Upper lobe of left lung (tissue), 6 donors: ENCODE results near the gene SAMD4B. TPM values are rescaled to one million over a fixed set of nuclear protein-coding genes. Genes with fewer than 3 reads are reported as not detected.

Source experiments
- ATAC-seq, 2 donors: fragments of 200-7000 bp; cut with Tn5 transposase; one replicate each; pipeline ENCODE4 v1.9.1; 2022; ENCODE audit warnings: mild to moderate bottlenecking in 2 of 2, moderate library complexity in 2 of 2; ENCODE audit not compliant: low FRiP score in 2 of 2
- DNase-seq, 2 donors: peaks; one replicate each; pipeline ENCODE4 v3.0.0-alpha.2; 2019 to 2020
- H3K27ac ChIP-seq, 4 donors: fragments of 200-600 bp; sonication (generic); one replicate each; pipeline ENCODE4 v1.5.1; 2016 to 2019
- H3K27me3 ChIP-seq, 4 donors: fragments of 200-600 bp; sonication (generic); one replicate each; pipeline ENCODE4 v1.5.1; 2017 to 2019
- H3K36me3 ChIP-seq, 4 donors: fragments of 200-600 bp; sonication (generic); one replicate each; pipeline ENCODE4 v1.5.1; 2016 to 2019
- H3K4me1 ChIP-seq, 4 donors: fragments of 200-600 bp; sonication (generic); one replicate each; pipeline ENCODE4 v1.5.1; 2018 to 2019
- H3K4me3 ChIP-seq, 4 donors: fragments of 200-600 bp; sonication (generic); one replicate each; pipeline ENCODE4 v1.5.1; 2017 to 2019; ENCODE audit warnings: mild to moderate bottlenecking in 2 of 4, moderate library complexity in 1 of 4
- H3K9me3 ChIP-seq, 4 donors: fragments of 200-600 bp; sonication (generic); one replicate each; pipeline ENCODE4 v1.5.1; 2018 to 2019
- EP300 ChIP-seq, 4 donors: sonication (generic); formaldehyde crosslinking; IDR thresholded peaks; one replicate each; pipeline ENCODE4 v1.5.1; 2017; ENCODE audit warnings: antibody characterized with exemption in 4 of 4, control low read depth in 2 of 4
- POLR2A ChIP-seq, 4 donors: fragments of 450-650 bp; IDR thresholded peaks; one replicate each; pipeline ENCODE4 v1.5.1; 2016 to 2017; ENCODE audit warnings: antibody characterized with exemption in 4 of 4, mild to moderate bottlenecking in 2 of 4
- POLR2AphosphoS5 ChIP-seq, 2 donors: sonication (generic); formaldehyde crosslinking; IDR thresholded peaks; one replicate each; pipeline ENCODE4 v1.5.1; 2017; ENCODE audit warnings: antibody characterized with exemption in 2 of 2
- WGBS, 2 donors: methylation state at CpG; one replicate each; pipeline ENCODE4 v1.1.5; 2017 to 2018; 5-methylcytosine and 5-hydroxymethylcytosine counted together
- total RNA-seq, 6 donors: library from RNA; depleted of rRNA in 4 of 6; stranded (reverse); fragments of >200 nt in 4 of 6; gene quantifications; one replicate each; pipeline versions ENCODE4 v1.1.0 to v1.2.1, GENCODE V29; 2016 to 2021
- TF ChIP-seq, protein P1 (sequence below), 6 experiments: fragments of 450-650 bp in 4 of 6; fragments of 200-600 bp in 2 of 6; sonication (generic) in 2 of 6; IDR thresholded peaks; one replicate each; pipeline ENCODE4 v1.5.1; 2016 to 2019; ENCODE audit warnings: antibody characterized with exemption in 6 of 6
- donor health status: DM: no; HTN: no; CAD: no; lungs with moderate emphysema.
- donor health status: DM: no; HTN: yes; CAD: no; lungs with severe emphysema.

Gene SAMD4B
- total RNA-seq, 6 donors from 2014 or later, result 57.7 to 125 (median 79.3) TPM

DNA sequence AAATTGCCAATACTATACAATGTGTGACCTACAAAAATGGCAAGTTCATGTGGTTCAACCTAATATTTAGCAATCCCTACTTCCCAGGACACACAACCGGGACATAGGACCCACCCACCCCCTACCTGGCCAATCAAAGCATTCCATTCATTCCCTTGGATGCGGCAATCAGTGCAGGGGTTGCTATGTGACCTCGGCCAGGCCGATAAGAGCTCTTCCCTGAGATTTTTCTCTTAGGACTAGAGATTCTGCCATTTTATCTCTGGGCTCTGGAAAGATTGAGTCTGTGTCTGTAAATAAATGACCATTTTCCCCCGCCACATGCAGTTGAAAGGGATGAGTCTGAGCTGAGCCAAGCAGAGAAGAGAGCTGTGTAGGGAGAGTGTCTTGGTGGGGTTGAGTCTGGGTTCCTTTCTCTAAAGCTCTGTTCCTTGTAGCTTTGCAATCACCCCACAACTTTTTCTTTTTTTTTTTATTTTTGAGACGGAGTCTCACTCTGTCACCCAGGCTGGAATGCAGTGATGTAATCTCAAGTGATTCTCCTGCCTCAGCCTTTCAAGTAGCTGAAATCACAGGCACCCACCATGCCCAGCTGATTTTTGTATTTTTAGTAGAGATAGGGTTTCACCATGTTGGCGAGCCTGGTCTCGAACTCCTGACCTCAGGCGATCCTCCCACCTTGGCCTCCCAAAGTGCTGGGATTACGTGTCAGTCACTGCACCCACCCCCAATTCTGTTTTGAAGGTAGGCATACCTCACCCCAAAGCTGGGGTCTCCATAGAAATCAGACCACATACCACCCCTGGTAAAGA lies 38.6 kb upstream of the SAMD4B start:
- ATAC-seq, result peak in 1 of 2 donors; percentile 66

DNA sequence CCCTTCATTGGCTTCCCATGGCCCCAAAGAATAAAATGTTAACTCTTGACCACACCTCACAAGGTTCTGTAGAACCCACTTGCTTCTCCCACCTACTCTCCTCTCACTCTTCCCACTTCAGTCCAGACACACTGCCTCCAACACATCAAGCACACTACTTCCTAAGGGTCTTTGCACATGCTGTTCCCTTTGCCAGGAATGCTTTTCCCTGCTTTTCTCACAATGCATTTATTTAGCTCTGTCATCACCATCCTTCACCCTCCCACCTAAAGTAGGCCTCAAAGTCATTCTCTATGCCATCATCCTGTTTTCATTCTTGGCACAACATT lies 38.1 kb upstream of the SAMD4B start:
- no peak for DNase-seq
- Histone ChIP-seq H3K4me3 (no peak overlapping the region), H3K36me3 (no peaks in the 10 kb centered on the region), H3K27ac (no peak overlapping the region), H3K4me1 (peaks cover 0 to 15% (median 6%) of the 10 kb centered on the region in 4 donors), H3K9me3 (no peaks in the 10 kb centered on the region), H3K27me3 (peaks cover 0 to 11% (median 3%) of the 10 kb centered on the region in 4 donors)
- no peak for ATAC-seq
- TF ChIP-seq POLR2AphosphoS5 (IDR thresholded peaks at IDR 0.05) (no peak), POLR2A (IDR thresholded peaks at IDR 0.05) (no peak), EP300 (IDR thresholded peaks at IDR 0.05) (no peak)
- TF ChIP-seq, protein P1, sequence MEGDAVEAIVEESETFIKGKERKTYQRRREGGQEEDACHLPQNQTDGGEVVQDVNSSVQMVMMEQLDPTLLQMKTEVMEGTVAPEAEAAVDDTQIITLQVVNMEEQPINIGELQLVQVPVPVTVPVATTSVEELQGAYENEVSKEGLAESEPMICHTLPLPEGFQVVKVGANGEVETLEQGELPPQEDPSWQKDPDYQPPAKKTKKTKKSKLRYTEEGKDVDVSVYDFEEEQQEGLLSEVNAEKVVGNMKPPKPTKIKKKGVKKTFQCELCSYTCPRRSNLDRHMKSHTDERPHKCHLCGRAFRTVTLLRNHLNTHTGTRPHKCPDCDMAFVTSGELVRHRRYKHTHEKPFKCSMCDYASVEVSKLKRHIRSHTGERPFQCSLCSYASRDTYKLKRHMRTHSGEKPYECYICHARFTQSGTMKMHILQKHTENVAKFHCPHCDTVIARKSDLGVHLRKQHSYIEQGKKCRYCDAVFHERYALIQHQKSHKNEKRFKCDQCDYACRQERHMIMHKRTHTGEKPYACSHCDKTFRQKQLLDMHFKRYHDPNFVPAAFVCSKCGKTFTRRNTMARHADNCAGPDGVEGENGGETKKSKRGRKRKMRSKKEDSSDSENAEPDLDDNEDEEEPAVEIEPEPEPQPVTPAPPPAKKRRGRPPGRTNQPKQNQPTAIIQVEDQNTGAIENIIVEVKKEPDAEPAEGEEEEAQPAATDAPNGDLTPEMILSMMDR (IDR thresholded peaks at IDR 0.05), result no peak

More for the DNA sequence above, 38.6 kb upstream of the SAMD4B start:
- peaks cover 0 to 11% (median 3%) of the 10 kb centered on the region in 4 donors for H3K27me3 ChIP-seq
- no peak for DNase-seq
- no peak overlapping the region for H3K27ac ChIP-seq
- TF ChIP-seq POLR2AphosphoS5 (IDR thresholded peaks at IDR 0.05) (no peak), EP300 (IDR thresholded peaks at IDR 0.05) (no peak), POLR2A (IDR thresholded peaks at IDR 0.05) (no peak)
- TF ChIP-seq, protein P1 (IDR thresholded peaks at IDR 0.05), result no peak
- H3K9me3 ChIP-seq, result no peaks in the 10 kb centered on the region
- no peak overlapping the region for H3K4me3 ChIP-seq
- H3K4me1 ChIP-seq, result peaks cover 0 to 15% (median 6%) of the 10 kb centered on the region in 4 donors
- WGBS, 2 donors, result 49 to 53% methylated on average over 10 of the region's 10 CpGs
- no peaks in the 10 kb centered on the region for H3K36me3 ChIP-seq

DNA sequence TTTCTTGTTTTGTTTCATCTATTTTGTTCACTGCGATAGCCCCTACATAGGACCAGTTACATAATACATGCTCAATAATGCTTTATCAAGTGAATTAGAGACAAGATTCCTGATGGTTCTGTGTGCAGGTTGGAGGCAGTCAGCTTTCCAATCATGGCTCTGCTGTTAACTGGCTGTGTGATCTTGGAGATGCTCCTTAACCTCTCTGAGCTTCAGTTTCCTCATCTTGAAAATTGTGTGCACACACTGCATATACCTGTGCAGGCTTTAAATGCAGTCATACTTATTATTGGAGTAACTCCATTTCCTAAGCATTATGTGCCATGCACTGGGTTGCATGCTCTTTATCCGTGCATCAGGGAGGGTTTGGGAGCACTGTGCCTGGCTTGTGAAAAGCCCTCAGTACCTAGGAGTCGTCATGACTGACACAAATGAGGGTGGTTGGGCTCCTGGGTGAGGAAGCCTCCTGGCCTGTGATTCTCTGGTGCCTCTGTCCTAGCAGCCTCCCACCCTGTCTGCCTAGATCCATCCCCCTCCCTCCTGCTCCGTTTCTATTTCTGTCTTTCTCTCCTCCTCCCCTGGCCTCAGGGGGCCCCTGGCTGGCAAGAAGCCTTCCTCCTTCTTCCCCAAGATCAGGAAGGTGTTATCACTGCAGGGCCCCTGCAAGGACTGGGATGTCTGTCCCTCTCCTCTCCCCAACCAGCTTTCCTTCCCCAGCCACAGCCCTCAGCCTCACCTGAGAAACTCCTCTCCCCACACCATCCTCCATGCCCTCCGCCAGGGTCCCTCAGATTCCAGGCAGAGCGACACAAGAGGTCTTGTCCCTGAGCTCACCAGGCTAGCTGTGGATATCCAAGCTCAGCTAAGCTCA lies 37.3 kb upstream of the SAMD4B start:
- TF ChIP-seq POLR2A (IDR thresholded peaks at IDR 0.05) (no peak), POLR2AphosphoS5 (IDR thresholded peaks at IDR 0.05) (no peak), EP300 (IDR thresholded peaks at IDR 0.05) (no peak)
- TF ChIP-seq, protein P1 (IDR thresholded peaks at IDR 0.05), result no peak
- H3K4me3 ChIP-seq, result no peak overlapping the region
- no peak overlapping the region for H3K27ac ChIP-seq
- peaks cover 0 to 15% (median 6%) of the 10 kb centered on the region in 4 donors for H3K4me1 ChIP-seq
- H3K36me3 ChIP-seq, result no peaks in the 10 kb centered on the region
- peaks cover 0 to 11% (median 3%) of the 10 kb centered on the region in 4 donors for H3K27me3 ChIP-seq
- whole genome bisulfite sequencing, 2 donors, result 49 to 66% methylated on average over 5 to 6 of the region's 6 CpGs
- ATAC-seq (no peak), DNase-seq (no peak)
- H3K9me3 ChIP-seq, result no peaks in the 10 kb centered on the region

DNA sequence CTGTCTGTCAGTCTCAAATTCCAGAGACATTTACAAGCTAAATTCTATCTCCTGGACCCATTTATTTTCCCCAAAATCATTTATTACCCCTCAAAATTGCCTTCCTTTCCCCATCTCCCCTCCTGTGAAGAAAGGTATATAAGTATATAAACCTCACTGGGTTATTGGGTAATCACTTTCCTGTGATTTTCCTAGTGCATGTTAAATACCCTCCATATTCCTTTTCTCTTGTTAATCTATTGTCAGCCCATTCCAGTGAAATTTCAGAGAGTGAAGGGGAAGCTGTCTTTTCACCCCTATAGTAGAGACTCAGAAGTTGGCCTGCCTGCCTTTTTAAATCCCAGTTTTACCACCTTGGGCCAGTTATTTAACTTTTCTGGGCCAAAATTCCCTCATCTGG lies 36.1 kb upstream of the SAMD4B start:
- Histone ChIP-seq H3K36me3 (peaks cover 0 to 3% (median 0%) of the 10 kb centered on the region in 4 donors), H3K27me3 (peaks cover 0 to 11% (median 3%) of the 10 kb centered on the region in 4 donors), H3K4me1 (peaks cover 0 to 15% (median 6%) of the 10 kb centered on the region in 4 donors), H3K4me3 (no peak overlapping the region), H3K9me3 (no peaks in the 10 kb centered on the region), H3K27ac (no peak overlapping the region)
- DNase-seq (no peak), ATAC-seq (no peak)
- TF ChIP-seq POLR2AphosphoS5 (IDR thresholded peaks at IDR 0.05) (no peak), EP300 (IDR thresholded peaks at IDR 0.05) (no peak), POLR2A (IDR thresholded peaks at IDR 0.05) (no peak)
- TF ChIP-seq, protein P1 (IDR thresholded peaks at IDR 0.05), result no peak
